ENCODE data around the gene PTCD2.
"Not testable (repeated sequence)": the region's sequence is repeated elsewhere in the genome, so short reads cannot be mapped to it uniquely, and the experiment has no call there.

The PTCD2 gene

GRCh38 chr5:72400950-72401349, 80.8 kb downstream of the PTCD2 start:
- DNase-seq, result no peak
- in situ Hi-C loops (cut with HindIII; ENCODE audit: low pct_ligation_motif_present, low pct_unique_long_range_greater_than_20kb, low sequenced_read_pairs), result no loop called here

DNA sequence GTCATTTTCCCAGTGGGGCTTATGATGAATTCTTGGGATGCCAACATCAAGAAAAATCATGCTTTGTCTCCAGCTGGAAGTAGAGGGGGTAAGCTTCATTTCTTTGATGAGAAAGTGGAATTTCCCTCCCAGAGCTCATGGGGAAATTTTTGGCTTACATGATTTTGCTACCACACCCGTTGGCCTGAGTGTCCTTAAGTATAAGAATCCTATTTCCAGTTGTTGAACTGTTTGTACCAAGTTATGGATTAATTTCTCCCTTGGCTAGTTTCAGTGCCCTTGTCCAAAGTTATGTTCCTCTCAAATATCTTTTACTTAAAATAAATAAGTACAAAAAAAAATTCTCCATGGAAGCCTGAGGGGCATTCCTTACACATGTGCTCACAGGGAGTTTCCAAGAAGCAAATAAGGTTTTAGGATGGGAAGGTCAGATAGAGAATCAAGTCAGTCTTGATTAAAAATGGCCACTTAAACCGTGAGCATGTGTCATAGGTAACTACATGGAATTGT, 82.3 kb downstream of the PTCD2 start:
- no peak for DNase-seq

DNA sequence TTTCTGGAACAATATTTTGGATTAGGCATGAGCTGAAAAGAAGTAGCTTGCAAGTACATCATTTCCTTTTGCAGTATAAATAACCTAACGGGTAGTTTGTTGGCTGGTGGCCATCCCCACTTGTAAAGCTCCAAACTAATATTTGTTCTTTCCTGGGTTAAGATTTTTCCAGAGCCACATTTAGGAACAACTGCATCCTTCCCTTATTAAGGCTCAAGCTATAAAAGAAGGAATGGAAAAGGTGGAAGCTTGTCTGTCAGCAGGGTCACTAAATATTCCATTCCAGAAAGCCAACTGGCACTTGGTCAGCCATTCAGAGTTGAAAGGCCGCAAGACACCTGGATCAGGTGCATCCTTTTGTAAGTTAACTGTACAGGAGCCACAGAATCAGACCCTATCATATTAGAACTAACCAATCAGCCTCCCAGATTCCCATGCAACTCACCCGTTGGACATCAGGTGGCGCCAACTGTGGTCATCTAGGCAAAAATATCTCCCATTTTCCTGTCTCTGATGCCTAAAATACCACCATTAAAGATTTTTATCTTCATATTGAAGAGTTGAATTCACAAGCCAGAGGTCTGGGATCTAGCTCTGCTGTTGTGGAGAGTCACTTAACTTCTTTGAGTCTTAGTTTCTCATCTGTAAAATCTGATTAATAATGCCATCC, 82.9 kb downstream of the PTCD2 start:
- in situ Hi-C loops (cut with HindIII; ENCODE audit: low pct_ligation_motif_present, low pct_unique_long_range_greater_than_20kb, low sequenced_read_pairs), result no loop called here
- DNase-seq, result no peak

More for the DNA sequence above, 82.3 kb downstream of the PTCD2 start:
- in situ Hi-C loops (cut with HindIII; ENCODE audit: low pct_ligation_motif_present, low pct_unique_long_range_greater_than_20kb, low sequenced_read_pairs), result no loop called here

GRCh38 chr5:72404771-72405170, 84.6 kb downstream of the PTCD2 start:
- in situ Hi-C loops (cut with HindIII; ENCODE audit: low pct_ligation_motif_present, low pct_unique_long_range_greater_than_20kb, low sequenced_read_pairs); DNase-seq: not testable (repeated sequence)

DNA sequence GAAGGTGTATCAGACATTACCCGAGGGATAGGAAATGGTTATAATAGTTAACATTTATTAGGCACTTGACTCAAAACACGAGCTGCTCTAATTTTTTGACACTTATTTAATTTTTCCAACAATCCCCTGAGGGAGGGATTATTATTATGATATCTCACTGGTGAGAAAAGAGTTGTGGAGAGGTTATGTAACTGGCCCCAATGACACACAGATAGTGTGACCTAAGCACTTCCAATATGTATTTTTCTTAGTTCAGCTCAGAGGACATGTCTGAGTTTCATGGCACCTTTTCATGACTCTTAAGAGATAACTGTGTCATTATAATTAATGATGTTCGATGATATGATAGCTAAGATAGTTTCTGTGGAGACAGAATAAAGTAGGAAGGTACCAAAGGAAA, 86.9 kb downstream of the PTCD2 start:
- in situ Hi-C loops (cut with HindIII; ENCODE audit: low pct_ligation_motif_present, low pct_unique_long_range_greater_than_20kb, low sequenced_read_pairs), result no loop called here
- DNase-seq, result no peak

DNA sequence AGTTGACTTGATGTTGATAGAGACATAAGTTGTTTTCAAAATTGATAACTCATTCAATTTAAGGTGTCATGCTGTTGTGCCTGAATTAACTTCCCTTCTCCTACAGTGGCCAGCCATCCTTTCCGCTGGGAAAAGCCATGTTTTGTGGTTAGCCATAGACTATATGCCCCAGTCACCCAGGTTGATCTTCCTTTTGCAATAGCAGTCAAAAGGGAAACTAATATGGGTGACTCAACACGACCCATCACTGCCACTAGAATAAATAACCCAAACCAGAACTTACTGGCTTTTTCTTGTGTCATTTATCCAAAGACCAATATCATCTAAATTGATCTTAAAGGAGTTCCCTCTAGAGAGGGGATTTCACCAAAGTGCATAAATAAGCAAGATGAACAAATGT, 87.4 kb downstream of the PTCD2 start:
- no peak for DNase-seq
- in situ Hi-C loops (cut with HindIII; ENCODE audit: low pct_ligation_motif_present, low pct_unique_long_range_greater_than_20kb, low sequenced_read_pairs), result no loop called here

DNA sequence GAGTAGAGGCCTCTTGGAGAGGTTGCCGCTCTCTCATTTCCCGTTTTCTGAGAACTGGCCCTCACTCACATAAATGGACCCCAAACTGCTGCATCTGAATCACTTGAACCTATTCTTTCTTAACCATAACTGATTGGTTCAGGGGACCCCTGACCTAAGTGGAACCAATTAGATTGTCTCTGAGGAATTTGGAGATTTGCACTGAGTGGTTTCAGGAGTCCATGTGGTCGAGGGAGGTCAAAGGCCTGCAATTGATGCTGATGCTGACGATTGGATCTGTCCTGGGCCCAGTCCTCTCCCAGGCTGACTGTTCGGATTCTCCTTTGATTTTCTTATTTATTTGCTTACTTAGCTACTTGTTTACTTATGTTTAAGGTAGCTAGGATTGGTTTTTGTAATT, 88.0 kb downstream of the PTCD2 start:
- in situ Hi-C loops (cut with HindIII; ENCODE audit: low pct_ligation_motif_present, low pct_unique_long_range_greater_than_20kb, low sequenced_read_pairs), result no loop called here
- DNase-seq, result no peak

DNA sequence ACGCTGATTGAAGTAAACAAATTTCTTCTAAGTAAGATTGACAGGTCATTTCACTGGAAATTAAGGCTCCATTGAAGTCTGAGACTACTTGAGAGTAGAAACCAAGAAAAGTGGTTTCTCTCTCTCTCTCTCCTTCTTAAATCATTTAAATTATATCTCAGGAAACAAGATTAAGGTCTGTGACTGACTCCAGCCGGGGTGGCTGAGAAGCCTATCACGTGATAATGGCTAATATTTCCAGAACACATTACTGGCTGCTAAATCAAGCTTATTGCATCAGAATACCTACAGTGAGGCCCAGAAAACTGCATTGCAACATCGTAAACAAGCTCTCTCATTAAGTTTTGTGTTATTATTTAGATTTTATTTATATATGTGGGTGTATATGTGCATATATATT, 88.4 kb downstream of the PTCD2 start:
- no peak for DNase-seq
- in situ Hi-C loops (cut with HindIII; ENCODE audit: low pct_ligation_motif_present, low pct_unique_long_range_greater_than_20kb, low sequenced_read_pairs), result no loop called here

DNA sequence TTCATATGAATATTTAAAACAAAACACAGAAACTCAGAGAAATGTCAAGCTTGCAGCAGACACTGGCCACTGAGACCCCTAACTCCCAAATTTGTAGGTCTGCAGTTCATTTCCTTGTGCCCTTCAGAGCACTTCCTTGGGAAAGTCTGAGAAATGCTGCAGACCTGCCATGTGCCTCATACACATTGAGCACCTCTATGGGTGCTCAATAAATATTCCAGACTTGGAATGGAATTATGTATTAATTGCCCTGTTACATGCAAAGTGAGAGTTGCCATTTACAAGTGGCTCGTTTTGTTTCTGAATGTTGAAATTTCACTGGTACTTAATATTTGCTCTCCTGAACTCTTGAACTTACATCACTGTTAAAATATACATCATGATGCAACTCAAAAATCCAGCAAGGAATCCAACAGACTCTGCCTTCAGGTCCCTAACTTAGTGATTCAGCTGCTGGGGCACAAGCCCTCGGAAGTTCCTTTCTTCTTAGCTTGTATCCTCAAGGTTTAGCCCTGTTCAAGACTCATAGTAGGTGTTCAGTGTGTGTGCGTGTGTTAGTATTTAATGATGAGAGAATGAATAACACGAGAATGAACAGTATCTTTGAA, 90.6 kb downstream of the PTCD2 start:
- in situ Hi-C loops (cut with HindIII; ENCODE audit: low pct_ligation_motif_present, low pct_unique_long_range_greater_than_20kb, low sequenced_read_pairs), result no loop called here
- DNase-seq, result no peak

DNA sequence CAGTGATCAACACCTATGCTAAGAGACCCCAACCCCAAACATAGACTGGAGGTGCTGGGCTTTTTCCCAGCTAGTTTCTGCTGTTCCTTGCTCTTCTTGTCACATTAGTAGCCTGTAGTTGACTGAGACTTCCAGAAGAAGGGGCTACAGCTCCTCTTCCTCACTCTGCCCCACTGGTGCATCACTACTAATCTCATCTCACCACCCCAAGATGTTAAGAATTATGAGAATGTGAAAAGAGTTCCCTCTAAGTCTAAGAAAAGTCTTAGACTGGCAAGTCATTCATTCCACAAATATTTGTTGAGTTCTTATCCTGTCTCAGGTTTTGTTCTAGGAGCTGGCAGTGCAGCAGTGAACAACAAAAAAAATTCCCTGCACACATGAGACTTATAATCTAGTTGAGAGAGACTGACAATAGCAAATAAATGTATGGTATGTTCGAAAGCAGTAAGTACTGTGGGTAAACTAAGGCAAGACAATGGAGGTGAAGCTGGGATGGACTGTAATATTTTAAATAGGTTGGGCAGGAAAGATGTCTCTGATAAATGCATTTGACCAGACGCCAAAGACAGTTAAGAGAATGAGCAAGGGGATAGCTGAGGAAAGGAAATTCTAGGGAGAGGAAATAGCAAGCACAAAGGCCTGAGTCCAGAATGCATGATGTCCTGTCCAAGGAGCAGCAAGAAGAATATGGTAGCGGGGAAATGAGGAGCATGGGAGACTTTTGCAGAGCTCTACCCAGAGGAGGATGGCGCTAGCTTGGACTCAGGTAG, 92.3 kb downstream of the PTCD2 start:
- no peak for DNase-seq
- in situ Hi-C loops (cut with HindIII; ENCODE audit: low pct_ligation_motif_present, low pct_unique_long_range_greater_than_20kb, low sequenced_read_pairs), result no loop called here

GRCh38 chr5:72415616-72416325, 95.6 kb downstream of the PTCD2 start:
- in situ Hi-C loops (cut with HindIII; ENCODE audit: low pct_ligation_motif_present, low pct_unique_long_range_greater_than_20kb, low sequenced_read_pairs), result no loop called here
- no peak for DNase-seq

DNA sequence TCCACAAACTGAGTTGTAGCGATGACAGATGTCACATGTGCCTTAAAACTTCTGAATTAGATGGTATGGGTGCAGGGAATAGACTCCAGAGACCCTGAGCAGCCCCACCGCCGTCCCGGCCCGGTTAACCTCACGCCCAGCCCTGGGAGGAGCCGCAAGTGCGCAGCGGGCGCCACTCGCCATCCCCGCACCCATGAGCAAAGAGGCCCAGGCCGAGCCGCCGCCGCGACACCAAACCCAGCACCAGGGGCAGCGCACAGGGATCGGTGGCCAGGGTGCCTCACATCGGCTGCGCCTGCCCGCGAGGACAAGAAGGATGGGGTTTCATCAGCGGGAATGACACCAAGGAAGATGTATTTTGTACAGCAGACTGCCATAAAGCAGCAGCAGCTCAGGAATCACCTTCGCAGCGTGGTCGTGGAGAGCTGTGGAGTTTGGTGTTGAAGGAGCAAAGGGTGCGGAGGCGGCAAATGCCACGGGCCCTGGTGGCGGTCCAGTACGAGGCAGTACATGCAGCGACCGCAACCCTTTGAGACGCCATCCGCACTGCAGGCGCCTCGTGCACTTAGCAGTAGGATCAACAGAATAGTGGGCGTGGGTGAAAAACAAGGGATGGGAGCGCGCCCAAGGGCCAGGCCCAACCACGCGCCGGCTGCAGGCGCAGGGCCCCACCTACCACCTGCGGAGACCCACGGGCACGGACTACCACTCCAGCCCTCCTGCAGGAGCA, 97.3 kb downstream of the PTCD2 start:
- in situ Hi-C loops (cut with HindIII; ENCODE audit: low pct_ligation_motif_present, low pct_unique_long_range_greater_than_20kb, low sequenced_read_pairs), result no loop called here
- DNase-seq, result no peak
